Type B pancreatic cell (in vitro differentiated cells): ENCODE results near the gene COL5A2. TPM values are rescaled to one million over a fixed set of nuclear protein-coding genes. Genes with fewer than 3 reads are reported as not detected.

Experiments
- DNase-seq: peaks from one replicate; pipeline ENCODE4 v3.0.0; 2021; ENCODE audit warnings: mixed read lengths; ENCODE audit not compliant: unreplicated experiment; ENCODE audit errors: extremely low spot score
- H3K27ac Mint-ChIP-seq: 2 replicates; pipeline ENCODE4 v1.8.0; 2021; ENCODE audit warnings: mild to moderate bottlenecking, mixed read lengths
- H3K27me3 Mint-ChIP-seq: 2 replicates; pipeline ENCODE4 v1.8.0; 2021; ENCODE audit warnings: mixed read lengths
- H3K36me3 Mint-ChIP-seq: 2 replicates; pipeline ENCODE4 v1.8.0; 2021; ENCODE audit warnings: mixed read lengths
- H3K4me1 Mint-ChIP-seq: one replicate; pipeline ENCODE4 v1.8.0; 2021; ENCODE audit warnings: mixed read lengths; ENCODE audit not compliant: unreplicated experiment
- H3K4me3 Mint-ChIP-seq: 2 replicates; pipeline ENCODE4 v1.8.0; 2021; ENCODE audit warnings: mild to moderate bottlenecking, mixed read lengths
- H3K9me3 Mint-ChIP-seq: 2 replicates; pipeline ENCODE4 v1.8.0; 2021; ENCODE audit warnings: mixed read lengths
- total RNA-seq: library from RNA; stranded (reverse); gene quantifications from 2 replicates; pipeline ENCODE4 v1.2.1, GENCODE V29; 2021; ENCODE audit warnings: low replicate concordance
- TF ChIP-seq, protein P1 (sequence below): fragments of 200-600 bp; sonication (generic); conservative IDR thresholded peaks from 2 replicates; pipeline ENCODE4 v1.5.0; 2021; ENCODE audit warnings: antibody characterized with exemption, mild to moderate bottlenecking

The COL5A2 gene
- total RNA-seq, 1 donor from 2014 or later, result 137 TPM

DNA sequence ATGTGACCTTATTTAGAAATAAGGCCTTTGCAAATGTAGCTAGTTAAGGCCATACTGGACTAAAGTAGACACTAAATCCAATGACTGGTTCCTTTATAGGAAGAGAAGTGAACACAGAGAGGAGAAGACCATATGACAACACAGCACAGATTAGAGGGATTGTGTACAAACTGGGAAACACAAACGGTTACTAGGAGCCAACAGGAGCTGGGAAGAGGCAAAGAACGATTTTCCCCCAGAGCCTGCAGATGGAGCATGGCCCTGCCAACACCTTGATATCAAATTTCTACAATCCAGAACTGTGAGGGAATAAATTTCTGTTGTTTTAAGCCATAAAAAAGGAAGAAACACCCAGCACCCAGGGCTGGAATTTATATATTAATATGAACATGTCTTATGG, 38.7 kb upstream of the COL5A2 start:
- no peaks in the 10 kb centered on the region for H3K4me1 Mint-ChIP-seq
- H3K9me3 Mint-ChIP-seq, result no peaks in the 10 kb centered on the region
- no peak for DNase-seq
- TF ChIP-seq, protein P1, sequence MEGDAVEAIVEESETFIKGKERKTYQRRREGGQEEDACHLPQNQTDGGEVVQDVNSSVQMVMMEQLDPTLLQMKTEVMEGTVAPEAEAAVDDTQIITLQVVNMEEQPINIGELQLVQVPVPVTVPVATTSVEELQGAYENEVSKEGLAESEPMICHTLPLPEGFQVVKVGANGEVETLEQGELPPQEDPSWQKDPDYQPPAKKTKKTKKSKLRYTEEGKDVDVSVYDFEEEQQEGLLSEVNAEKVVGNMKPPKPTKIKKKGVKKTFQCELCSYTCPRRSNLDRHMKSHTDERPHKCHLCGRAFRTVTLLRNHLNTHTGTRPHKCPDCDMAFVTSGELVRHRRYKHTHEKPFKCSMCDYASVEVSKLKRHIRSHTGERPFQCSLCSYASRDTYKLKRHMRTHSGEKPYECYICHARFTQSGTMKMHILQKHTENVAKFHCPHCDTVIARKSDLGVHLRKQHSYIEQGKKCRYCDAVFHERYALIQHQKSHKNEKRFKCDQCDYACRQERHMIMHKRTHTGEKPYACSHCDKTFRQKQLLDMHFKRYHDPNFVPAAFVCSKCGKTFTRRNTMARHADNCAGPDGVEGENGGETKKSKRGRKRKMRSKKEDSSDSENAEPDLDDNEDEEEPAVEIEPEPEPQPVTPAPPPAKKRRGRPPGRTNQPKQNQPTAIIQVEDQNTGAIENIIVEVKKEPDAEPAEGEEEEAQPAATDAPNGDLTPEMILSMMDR, result no peak
- H3K27ac Mint-ChIP-seq, result no peak overlapping the region
- no peaks in the 10 kb centered on the region for H3K27me3 Mint-ChIP-seq
- H3K4me3 Mint-ChIP-seq, result no peak overlapping the region
- no peaks in the 10 kb centered on the region for H3K36me3 Mint-ChIP-seq

DNA sequence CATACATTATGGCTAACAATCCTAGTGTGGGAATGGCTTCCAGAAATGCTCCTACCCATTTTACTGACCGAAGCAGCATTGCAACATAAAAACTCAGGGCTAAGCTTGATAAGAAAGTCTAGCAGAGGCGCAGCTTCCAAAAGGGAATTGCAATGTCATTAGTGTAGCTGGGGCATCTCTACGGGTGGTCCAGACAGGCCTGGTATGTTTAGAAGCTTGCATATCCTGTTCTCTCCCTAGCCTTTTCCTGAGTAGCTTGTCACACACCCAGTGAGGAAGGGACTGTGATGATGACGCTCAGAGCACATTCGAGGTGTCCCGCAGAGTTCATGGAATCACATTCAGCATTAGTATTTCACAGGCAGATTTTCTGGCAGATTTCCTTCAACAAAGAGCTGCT, 38.0 kb upstream of the COL5A2 start:
- Mint-ChIP-seq H3K4me1 (no peaks in the 10 kb centered on the region), H3K4me3 (no peak overlapping the region)
- DNase-seq, result no peak

DNA sequence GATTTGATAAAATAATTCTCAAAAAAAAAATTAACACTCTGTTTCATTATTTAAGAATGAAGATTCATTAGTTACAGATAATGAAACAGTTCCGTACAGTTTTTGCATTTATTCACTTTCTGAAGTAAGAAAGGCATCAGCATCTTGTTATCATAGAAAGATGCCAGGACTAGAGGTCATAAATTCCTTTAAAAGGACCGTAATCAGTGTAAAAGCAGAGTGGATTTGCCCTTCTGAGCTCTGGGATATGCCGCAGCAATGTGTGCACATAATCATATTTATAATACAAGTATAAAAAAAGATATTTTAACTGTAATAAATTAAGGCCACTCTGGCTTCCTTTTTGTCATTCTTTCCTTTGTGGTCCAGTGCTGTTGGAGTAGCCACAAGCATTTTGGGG, 37.5 kb upstream of the COL5A2 start:
- Mint-ChIP-seq H3K9me3 (no peaks in the 10 kb centered on the region), H3K27me3 (no peaks in the 10 kb centered on the region), H3K36me3 (no peaks in the 10 kb centered on the region), H3K27ac (no peak overlapping the region), H3K4me1 (no peaks in the 10 kb centered on the region), H3K4me3 (no peak overlapping the region)
- no peak for DNase-seq
- TF ChIP-seq, protein P1, result no peak

More for the DNA sequence above, 38.0 kb upstream of the COL5A2 start:
- no peaks in the 10 kb centered on the region for H3K9me3 Mint-ChIP-seq
- no peaks in the 10 kb centered on the region for H3K36me3 Mint-ChIP-seq
- no peak overlapping the region for H3K27ac Mint-ChIP-seq
- no peaks in the 10 kb centered on the region for H3K27me3 Mint-ChIP-seq
- TF ChIP-seq, protein P1, result no peak

DNA sequence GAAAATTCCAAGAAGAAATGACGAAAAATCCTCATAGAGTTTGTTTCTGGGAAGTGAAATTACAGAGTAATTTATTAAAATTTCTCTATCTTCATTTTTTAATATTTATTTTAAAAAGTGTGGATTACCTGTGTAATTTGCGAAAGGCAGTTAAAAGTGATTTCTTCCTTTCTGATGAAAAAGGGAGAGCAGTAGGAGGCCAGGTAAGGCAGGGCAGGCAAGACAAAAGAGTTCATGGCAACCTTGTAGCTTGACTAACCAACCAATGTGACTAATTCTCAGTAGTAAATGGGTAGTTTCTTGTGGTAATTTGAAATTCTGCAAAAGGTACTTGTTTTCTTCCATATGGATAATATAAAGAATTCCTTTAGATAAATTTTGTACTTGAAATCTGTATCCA, 34.9 kb upstream of the COL5A2 start:
- no peak for DNase-seq
- Mint-ChIP-seq H3K27me3 (no peaks in the 10 kb centered on the region), H3K4me3 (no peak overlapping the region), H3K27ac (no peak overlapping the region), H3K4me1 (peaks cover 11% of the 10 kb centered on the region), H3K9me3 (no peaks in the 10 kb centered on the region), H3K36me3 (no peaks in the 10 kb centered on the region)
- TF ChIP-seq, protein P1, result no peak

DNA sequence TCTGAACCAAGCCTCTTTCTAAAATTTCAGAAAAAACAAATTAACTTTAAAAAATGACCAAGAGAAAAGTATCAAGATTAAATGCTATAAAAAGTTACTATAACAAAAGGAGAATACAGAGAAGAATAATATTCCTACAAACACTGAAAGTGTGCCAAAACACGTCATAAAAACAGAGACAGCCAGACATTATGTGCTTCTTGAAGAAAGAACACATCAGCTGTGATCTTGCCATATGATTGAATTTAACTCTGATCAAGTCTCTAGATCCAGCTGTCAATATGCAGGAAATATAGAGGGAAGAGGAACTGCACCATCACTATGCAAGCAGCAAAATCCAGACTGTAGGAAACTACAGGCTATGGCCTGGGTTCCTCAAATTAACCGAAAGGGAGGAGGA, 33.7 kb upstream of the COL5A2 start:
- H3K27ac Mint-ChIP-seq, result no peak overlapping the region
- H3K36me3 Mint-ChIP-seq, result no peaks in the 10 kb centered on the region
- DNase-seq, result no peak
- no peaks in the 10 kb centered on the region for H3K9me3 Mint-ChIP-seq
- no peak overlapping the region for H3K4me3 Mint-ChIP-seq
- peaks cover 16% of the 10 kb centered on the region for H3K4me1 Mint-ChIP-seq
- no peaks in the 10 kb centered on the region for H3K27me3 Mint-ChIP-seq
- TF ChIP-seq, protein P1, result no peak
